Measurements from ENCODE around the gene CFAP97D2.
A peak's percentile ranks its signal among the peaks of the same experiment; 100 is the strongest.

- TF ChIP-seq CTCF (IDR thresholded peaks at IDR 0.05): no peak
- peak in 1 of 2 donors; percentile 63 for TF ChIP-seq POLR2AphosphoS5 (IDR thresholded peaks at IDR 0.05; ENCODE audit: insufficient read depth in 1 of 2, low read depth in 1 of 2)
- TF ChIP-seq POLR2A (IDR thresholded peaks at IDR 0.05): peak in 1 of 2 donors; percentile 32
These were observed 55.8 kb downstream of the CFAP97D2 start, which contains the start of gene CDC16 for GRCh38 chr13:114234645-114235421.

Data from vagina (tissue), 2 donors.